Fibroblast of lung (primary cell): ENCODE results near the gene AGBL3. TPM values are rescaled to one million over a fixed set of nuclear protein-coding genes. Genes with fewer than 3 reads are reported as not detected.

Experiments used
- DNase-seq, 2 donors: peaks; one replicate each; pipeline versions ENCODE4 v3.0.0 to v3.0.0-alpha.2; 2010; ENCODE audit warnings: low read depth in 2 of 2
- H2AFZ ChIP-seq: 2 replicates; pipeline ENCODE4 v1.5.1; 2012; ENCODE audit warnings: low read length, control low read depth, inconsistent platforms
- H3K27ac ChIP-seq: 2 replicates; pipeline ENCODE4 v1.5.1; 2011; ENCODE audit warnings: low read length, control low read depth; ENCODE audit not compliant: insufficient read depth
- H3K27me3 ChIP-seq: 2 replicates; pipeline ENCODE4 v1.5.1; 2011; ENCODE audit warnings: mild to moderate bottlenecking, low read length; ENCODE audit not compliant: control insufficient read depth, insufficient read depth
- H3K36me3 ChIP-seq: 2 replicates; pipeline ENCODE4 v1.5.1; 2011; ENCODE audit warnings: low read length; ENCODE audit not compliant: control insufficient read depth, insufficient read depth
- H3K4me1 ChIP-seq: 2 replicates; pipeline ENCODE4 v1.5.1; 2011; ENCODE audit warnings: low read length; ENCODE audit not compliant: control insufficient read depth, insufficient read depth; ENCODE audit errors: extremely low read depth
- H3K4me2 ChIP-seq: 2 replicates; pipeline ENCODE4 v1.5.1; 2011; ENCODE audit warnings: low read length, control low read depth; ENCODE audit not compliant: insufficient read depth; ENCODE audit errors: extremely low read depth
- H3K4me3 ChIP-seq, 4 experiments: fragments of 200-600 bp in 1 of 4; sonication (generic) in 1 of 4; replicated peaks in 1 of 4; 2 replicates each; pipeline ENCODE4 v1.5.1; 2011 to 2016; ENCODE audit warnings: low read length in 4 of 4, low read depth in 3 of 4, mild to moderate bottlenecking in 3 of 4, control low read depth in 2 of 4, inconsistent platforms in 1 of 4, mixed read lengths in 1 of 4; ENCODE audit not compliant: insufficient read depth in 1 of 4; ENCODE audit errors: control extremely low read depth in 1 of 4
- H3K79me2 ChIP-seq: 2 replicates; pipeline ENCODE4 v1.5.1; 2012; ENCODE audit warnings: mild to moderate bottlenecking, low read length, inconsistent platforms; ENCODE audit not compliant: control insufficient read depth, insufficient read depth
- H3K9ac ChIP-seq: 2 replicates; pipeline ENCODE4 v1.5.1; 2011; ENCODE audit warnings: mild to moderate bottlenecking, low read length, control low read depth; ENCODE audit not compliant: insufficient read depth
- H3K9me3 ChIP-seq: 2 replicates; pipeline ENCODE4 v1.5.1; 2012; ENCODE audit warnings: low read depth, low read length; ENCODE audit not compliant: control insufficient read depth, insufficient read depth
- H4K20me1 ChIP-seq: 2 replicates; pipeline ENCODE4 v1.5.1; 2011; ENCODE audit warnings: low read length; ENCODE audit not compliant: control insufficient read depth, insufficient read depth; ENCODE audit errors: extremely low read depth
- EZH2 ChIP-seq: IDR thresholded peaks from 2 replicates; pipeline ENCODE4 v1.5.1; 2012; ENCODE audit warnings: low read length, control low read depth, mild to moderate bottlenecking; ENCODE audit errors: missing control alignments
- polyA plus RNA-seq, 2 donors: library from polyadenylated mRNA; depleted of rRNA in 1 of 2; stranded (reverse) in 1 of 2; unstranded in 1 of 2; fragments of >200 nt; gene quantifications; 2 replicates each; pipeline ENCODE4 v1.2.1, GENCODE V29; 2011 to 2012; ENCODE audit warnings: missing spikeins in 1 of 2
- total RNA-seq: library from RNA; depleted of rRNA; stranded (reverse); fragments of >200 nt; gene quantifications from 2 replicates; pipeline ENCODE4 v1.2.1, GENCODE V29; 2014
- TF ChIP-seq, protein P1 (sequence below), 2 donors: IDR thresholded peaks in 1 of 2; conservative IDR thresholded peaks in 1 of 2; 1 replicate in 1 of 2; 2 replicates in 1 of 2; pipeline ENCODE4 v1.5.1; 2011 to 2012; ENCODE audit warnings: low read length in 2 of 2, control low read depth in 1 of 2, inconsistent platforms in 1 of 2, low read depth in 1 of 2, mild to moderate bottlenecking in 1 of 2

The AGBL3 gene
- total and polyA plus RNA-seq, 2 donors (not counting 1 experiment from before 2014, with no cell fraction given) = 0.56 to 1.3 TPM

GRCh38 chr7:134985894-134986362, 380 bp upstream of the AGBL3 start:
- peak overlapping the region; percentile 86 to 94 (median 91) for H3K4me3 ChIP-seq
- H3K27me3 ChIP-seq = no peaks in the 10 kb centered on the region
- H3K4me1 ChIP-seq = no peaks in the 10 kb centered on the region
- no peaks in the 10 kb centered on the region for H4K20me1 ChIP-seq
- no peak for TF ChIP-seq EZH2
- TF ChIP-seq, protein P1, sequence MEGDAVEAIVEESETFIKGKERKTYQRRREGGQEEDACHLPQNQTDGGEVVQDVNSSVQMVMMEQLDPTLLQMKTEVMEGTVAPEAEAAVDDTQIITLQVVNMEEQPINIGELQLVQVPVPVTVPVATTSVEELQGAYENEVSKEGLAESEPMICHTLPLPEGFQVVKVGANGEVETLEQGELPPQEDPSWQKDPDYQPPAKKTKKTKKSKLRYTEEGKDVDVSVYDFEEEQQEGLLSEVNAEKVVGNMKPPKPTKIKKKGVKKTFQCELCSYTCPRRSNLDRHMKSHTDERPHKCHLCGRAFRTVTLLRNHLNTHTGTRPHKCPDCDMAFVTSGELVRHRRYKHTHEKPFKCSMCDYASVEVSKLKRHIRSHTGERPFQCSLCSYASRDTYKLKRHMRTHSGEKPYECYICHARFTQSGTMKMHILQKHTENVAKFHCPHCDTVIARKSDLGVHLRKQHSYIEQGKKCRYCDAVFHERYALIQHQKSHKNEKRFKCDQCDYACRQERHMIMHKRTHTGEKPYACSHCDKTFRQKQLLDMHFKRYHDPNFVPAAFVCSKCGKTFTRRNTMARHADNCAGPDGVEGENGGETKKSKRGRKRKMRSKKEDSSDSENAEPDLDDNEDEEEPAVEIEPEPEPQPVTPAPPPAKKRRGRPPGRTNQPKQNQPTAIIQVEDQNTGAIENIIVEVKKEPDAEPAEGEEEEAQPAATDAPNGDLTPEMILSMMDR (conservative IDR thresholded peaks at IDR 0.05 in 1 of 2, IDR thresholded peaks at IDR 0.05 in 1 of 2; ENCODE audit: low read depth in 1 of 2, low read length in 2 of 2) = no peak
- H3K9ac ChIP-seq = peak overlapping the region; percentile 57
- DNase-seq = no peak
- peak overlapping the region; percentile 89 for H3K27ac ChIP-seq
- peak overlapping the region; percentile 90 for H2AFZ ChIP-seq
- no peaks in the 10 kb centered on the region for H3K36me3 ChIP-seq
- peaks cover 4% of the 10 kb centered on the region for H3K79me2 ChIP-seq
- H3K4me2 ChIP-seq = peak overlapping the region; percentile 90
- no peaks in the 10 kb centered on the region for H3K9me3 ChIP-seq

- H3K4me2 ChIP-seq = no peak overlapping the region
- no peaks in the 10 kb centered on the region for H3K9me3 ChIP-seq
- H2AFZ ChIP-seq = no peak overlapping the region
- DNase-seq = no peak
- peaks cover 4% of the 10 kb centered on the region for H3K79me2 ChIP-seq
- no peaks in the 10 kb centered on the region for H3K36me3 ChIP-seq
- H3K4me1 ChIP-seq = peaks cover 8% of the 10 kb centered on the region
- no peaks in the 10 kb centered on the region for H4K20me1 ChIP-seq
- no peak for TF ChIP-seq EZH2
- TF ChIP-seq, protein P1 (conservative IDR thresholded peaks at IDR 0.05 in 1 of 2, IDR thresholded peaks at IDR 0.05 in 1 of 2; ENCODE audit: low read depth in 1 of 2, low read length in 2 of 2) = no peak
- H3K27me3 ChIP-seq = no peaks in the 10 kb centered on the region
- H3K4me3 ChIP-seq = no peak overlapping the region
- H3K9ac ChIP-seq = no peak overlapping the region
- no peak overlapping the region for H3K27ac ChIP-seq
These were observed 1.9 kb downstream of the AGBL3 start for GRCh38 chr7:134988161-134988560.

GRCh38 chr7:134991469-134992339, 5.4 kb downstream of the AGBL3 start:
- Histone ChIP-seq H3K9ac (no peak overlapping the region), H3K36me3 (no peaks in the 10 kb centered on the region), H3K79me2 (peaks cover 4% of the 10 kb centered on the region), H3K4me3 (no peak overlapping the region), H2AFZ (no peak overlapping the region), H3K9me3 (no peaks in the 10 kb centered on the region), H3K27ac (no peak overlapping the region), H3K4me2 (no peak overlapping the region), H3K27me3 (no peaks in the 10 kb centered on the region), H3K4me1 (peaks cover 8% of the 10 kb centered on the region), H4K20me1 (no peaks in the 10 kb centered on the region)
- no peak for TF ChIP-seq EZH2
- TF ChIP-seq, protein P1 (conservative IDR thresholded peaks at IDR 0.05 in 1 of 2, IDR thresholded peaks at IDR 0.05 in 1 of 2; ENCODE audit: low read depth in 1 of 2, low read length in 2 of 2) = no peak
- DNase-seq = peak in 1 of 2 donors; percentile 35
